ENCODE measurements around the gene PSD4. TPM values are rescaled to one million over a fixed set of nuclear protein-coding genes. Genes with fewer than 3 reads are reported as not detected.

The PSD4 gene
- total RNA-seq, 1 experiment from 2014 or later: 1.0 TPM

DNA sequence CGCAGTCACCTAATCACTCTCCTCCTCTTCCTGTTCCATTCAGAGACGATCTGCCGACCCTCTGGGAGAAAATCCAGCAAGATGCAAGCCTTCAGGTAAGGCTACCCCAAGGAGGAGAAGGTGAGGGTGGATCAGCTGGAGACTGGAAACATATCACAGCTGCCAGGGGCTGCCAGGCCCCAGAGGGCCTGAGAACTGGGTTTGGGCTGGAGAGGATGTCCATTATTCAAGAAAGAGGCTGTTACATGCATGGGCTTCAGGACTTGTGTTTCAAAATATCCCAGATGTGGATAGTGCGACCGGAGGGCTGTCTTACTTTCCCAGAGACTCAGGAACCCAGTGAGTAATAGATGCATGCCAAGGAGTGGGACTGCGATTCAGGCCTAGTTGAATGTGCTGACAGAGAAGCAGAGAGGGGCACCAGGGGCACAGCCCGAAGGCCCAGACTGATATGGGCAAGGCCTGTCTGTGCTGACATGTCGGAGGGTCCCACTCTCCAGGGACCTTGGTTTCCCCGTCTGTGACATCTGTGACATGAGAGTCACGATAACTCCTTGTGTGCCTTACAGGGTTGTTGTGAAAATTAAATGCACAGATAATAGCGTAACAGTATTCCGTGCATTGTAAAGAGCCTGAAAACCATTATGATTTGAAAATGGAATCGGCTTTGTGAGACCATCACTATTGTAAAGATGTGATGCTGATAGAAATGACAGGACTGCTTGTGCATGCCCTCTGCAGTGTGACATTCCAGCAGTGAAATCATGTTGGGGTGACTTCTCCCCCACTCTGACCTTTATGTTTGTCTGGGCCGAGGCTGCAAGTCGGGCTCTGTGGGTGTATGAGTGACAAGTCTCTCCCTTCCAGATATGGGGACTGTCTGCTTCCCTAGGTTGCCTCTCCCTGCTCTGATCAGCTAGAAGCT, 45.9 kb upstream of the PSD4 start:
- no peaks in the 10 kb centered on the region for H3K23me2 ChIP-seq (ENCODE audit: insufficient read length, low read depth, low read length, poor library complexity, severe bottlenecking)
- H3K23ac ChIP-seq (ENCODE audit: insufficient read length, low read depth, low read length): no peak overlapping the region
- no peak overlapping the region for H3K18ac ChIP-seq (ENCODE audit: insufficient read length, low read depth, low read length)
- H2AK5ac ChIP-seq (ENCODE audit: insufficient read length, low read length): no peak overlapping the region
- H4K8ac ChIP-seq (replicated peaks; ENCODE audit: insufficient read length, low read depth, low read length): no peak overlapping the region
- H4K5ac ChIP-seq (ENCODE audit: insufficient read length, low read depth, low read length): no peak overlapping the region
- no peaks in the 10 kb centered on the region for H3K27me3 ChIP-seq (ENCODE audit: insufficient read depth, low read length)
- no peak overlapping the region for H2AFZ ChIP-seq (ENCODE audit: low read length)
- no peak overlapping the region for H3T11ph ChIP-seq (ENCODE audit: low read length)
- H3K4me1 ChIP-seq (ENCODE audit: insufficient read depth, low read length): no peaks in the 10 kb centered on the region
- no CpG with 5 or more reads among the region's 15 CpGs for WGBS (ENCODE audit: extremely low coverage, insufficient read length, low lambda C conversion rate)
- H3K4me1 Mint-ChIP-seq: no peaks in the 10 kb centered on the region
- no peak overlapping the region for H3K14ac ChIP-seq (ENCODE audit: insufficient read depth, low read length)
- no peaks in the 10 kb centered on the region for H3K9me3 ChIP-seq (ENCODE audit: control insufficient read depth, low read depth, low read length)
- TF ChIP-seq, protein P1, sequence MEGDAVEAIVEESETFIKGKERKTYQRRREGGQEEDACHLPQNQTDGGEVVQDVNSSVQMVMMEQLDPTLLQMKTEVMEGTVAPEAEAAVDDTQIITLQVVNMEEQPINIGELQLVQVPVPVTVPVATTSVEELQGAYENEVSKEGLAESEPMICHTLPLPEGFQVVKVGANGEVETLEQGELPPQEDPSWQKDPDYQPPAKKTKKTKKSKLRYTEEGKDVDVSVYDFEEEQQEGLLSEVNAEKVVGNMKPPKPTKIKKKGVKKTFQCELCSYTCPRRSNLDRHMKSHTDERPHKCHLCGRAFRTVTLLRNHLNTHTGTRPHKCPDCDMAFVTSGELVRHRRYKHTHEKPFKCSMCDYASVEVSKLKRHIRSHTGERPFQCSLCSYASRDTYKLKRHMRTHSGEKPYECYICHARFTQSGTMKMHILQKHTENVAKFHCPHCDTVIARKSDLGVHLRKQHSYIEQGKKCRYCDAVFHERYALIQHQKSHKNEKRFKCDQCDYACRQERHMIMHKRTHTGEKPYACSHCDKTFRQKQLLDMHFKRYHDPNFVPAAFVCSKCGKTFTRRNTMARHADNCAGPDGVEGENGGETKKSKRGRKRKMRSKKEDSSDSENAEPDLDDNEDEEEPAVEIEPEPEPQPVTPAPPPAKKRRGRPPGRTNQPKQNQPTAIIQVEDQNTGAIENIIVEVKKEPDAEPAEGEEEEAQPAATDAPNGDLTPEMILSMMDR (conservative IDR thresholded peaks at IDR 0.05): no peak
- H3K79me1 ChIP-seq (ENCODE audit: insufficient read depth, low read depth, low read length, poor library complexity, severe bottlenecking): no peaks in the 10 kb centered on the region
- H3K56ac ChIP-seq (ENCODE audit: insufficient read length, low read depth, low read length): no peak overlapping the region
- no peaks in the 10 kb centered on the region for H3K9me3 Mint-ChIP-seq
- H2BK20ac ChIP-seq (ENCODE audit: low read depth, low read length, poor library complexity, severe bottlenecking): no peak overlapping the region
- H3K79me2 ChIP-seq (ENCODE audit: insufficient read depth, low read length): no peaks in the 10 kb centered on the region
- no peak overlapping the region for H3K27ac ChIP-seq (ENCODE audit: insufficient read length, low read depth, low read length)
- H2BK15ac ChIP-seq (ENCODE audit: low read depth, low read length): no peak overlapping the region
- H3K4ac ChIP-seq (ENCODE audit: low read depth, low read length): no peak overlapping the region
- no peak overlapping the region for H2BK120ac ChIP-seq (ENCODE audit: low read depth, low read length, poor library complexity, severe bottlenecking)
- H3K9ac ChIP-seq (ENCODE audit: extremely low read depth, insufficient read length, low read length): no peak overlapping the region
- H2BK12ac ChIP-seq (ENCODE audit: insufficient read length, low read depth, low read length): no peak overlapping the region
- no peak overlapping the region for H3K4me2 ChIP-seq (ENCODE audit: insufficient read depth, insufficient read length, low read length)
- no peak overlapping the region for H2BK5ac ChIP-seq (ENCODE audit: insufficient read length, low read length)
- peaks cover 3% of the 10 kb centered on the region; the same call in 1 of the 2 replicates for H3K27me3 Mint-ChIP-seq (ENCODE audit: low read depth)
- no peak for DNase-seq
- H4K20me1 ChIP-seq (ENCODE audit: control insufficient read depth, insufficient read depth, insufficient read length): no peaks in the 10 kb centered on the region
- no peak overlapping the region for H4K91ac ChIP-seq (ENCODE audit: insufficient read length, low read depth, low read length)
- no peak overlapping the region for H3K27ac Mint-ChIP-seq
- H3K36me3 Mint-ChIP-seq (ENCODE audit: insufficient read depth in 1 of 3, low read depth in 3 of 3): no peaks in the 10 kb centered on the region
- no peak overlapping the region for H3K4me3 Mint-ChIP-seq
